Measurements from ENCODE around the gene COL1A2.

Gene COL1A2

DNA sequence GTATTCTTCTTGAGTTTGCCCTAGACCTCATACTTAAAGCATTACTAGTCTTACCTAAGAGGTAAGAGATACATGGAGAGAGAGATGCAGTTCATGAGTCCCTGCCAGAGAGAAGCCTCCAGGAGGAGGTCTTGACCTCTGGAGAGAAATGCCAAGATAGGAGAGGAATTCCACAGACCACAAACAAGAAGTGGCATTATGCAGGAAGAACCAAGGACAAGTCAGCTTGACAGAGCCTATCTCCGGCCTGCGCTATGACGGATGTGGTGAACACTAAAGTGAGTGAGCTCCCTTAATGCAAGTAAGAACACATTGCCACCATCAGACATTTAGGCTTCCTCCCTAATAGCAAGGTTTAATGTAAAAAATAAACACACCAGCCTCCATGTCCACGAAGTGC is 27.9 kb upstream of the COL1A2 start:
- TF ChIP-seq, protein P1, sequence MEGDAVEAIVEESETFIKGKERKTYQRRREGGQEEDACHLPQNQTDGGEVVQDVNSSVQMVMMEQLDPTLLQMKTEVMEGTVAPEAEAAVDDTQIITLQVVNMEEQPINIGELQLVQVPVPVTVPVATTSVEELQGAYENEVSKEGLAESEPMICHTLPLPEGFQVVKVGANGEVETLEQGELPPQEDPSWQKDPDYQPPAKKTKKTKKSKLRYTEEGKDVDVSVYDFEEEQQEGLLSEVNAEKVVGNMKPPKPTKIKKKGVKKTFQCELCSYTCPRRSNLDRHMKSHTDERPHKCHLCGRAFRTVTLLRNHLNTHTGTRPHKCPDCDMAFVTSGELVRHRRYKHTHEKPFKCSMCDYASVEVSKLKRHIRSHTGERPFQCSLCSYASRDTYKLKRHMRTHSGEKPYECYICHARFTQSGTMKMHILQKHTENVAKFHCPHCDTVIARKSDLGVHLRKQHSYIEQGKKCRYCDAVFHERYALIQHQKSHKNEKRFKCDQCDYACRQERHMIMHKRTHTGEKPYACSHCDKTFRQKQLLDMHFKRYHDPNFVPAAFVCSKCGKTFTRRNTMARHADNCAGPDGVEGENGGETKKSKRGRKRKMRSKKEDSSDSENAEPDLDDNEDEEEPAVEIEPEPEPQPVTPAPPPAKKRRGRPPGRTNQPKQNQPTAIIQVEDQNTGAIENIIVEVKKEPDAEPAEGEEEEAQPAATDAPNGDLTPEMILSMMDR (IDR thresholded peaks at IDR 0.05; ENCODE audit: extremely low read depth, insufficient read depth, missing control alignments), result no peak
- DNase-seq (ENCODE audit: low spot score), result no peak
- in situ Hi-C loops (cut with MboI; ENCODE audit: low pct_unique_long_range_greater_than_20kb, low sequenced_read_pairs, unreplicated experiment), result no loop called here

DNA sequence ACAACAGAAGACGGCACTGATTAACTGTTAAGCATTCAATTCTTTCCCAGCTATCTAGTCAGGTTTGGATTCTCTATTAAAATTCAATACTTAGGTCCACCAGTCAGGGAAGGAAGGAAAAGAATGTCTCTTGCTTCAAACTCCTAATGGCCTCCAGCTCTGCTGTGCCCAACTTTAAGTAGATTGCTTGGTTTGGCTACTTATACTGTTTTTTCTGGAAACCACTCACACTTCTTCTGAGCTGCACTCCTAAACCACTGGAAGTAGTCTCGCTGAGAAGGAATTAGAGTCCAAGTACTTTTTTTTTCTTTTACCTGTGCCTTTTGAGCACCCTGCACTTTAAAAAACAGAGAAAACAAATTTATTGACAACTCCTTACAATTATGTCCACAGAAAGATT is 26.7 kb upstream of the COL1A2 start:
- in situ Hi-C loops (cut with MboI; ENCODE audit: low pct_unique_long_range_greater_than_20kb, low sequenced_read_pairs, unreplicated experiment), result no loop called here
- TF ChIP-seq, protein P1 (IDR thresholded peaks at IDR 0.05; ENCODE audit: extremely low read depth, insufficient read depth, missing control alignments), result no peak
- no peak for DNase-seq (ENCODE audit: low spot score)

DNA sequence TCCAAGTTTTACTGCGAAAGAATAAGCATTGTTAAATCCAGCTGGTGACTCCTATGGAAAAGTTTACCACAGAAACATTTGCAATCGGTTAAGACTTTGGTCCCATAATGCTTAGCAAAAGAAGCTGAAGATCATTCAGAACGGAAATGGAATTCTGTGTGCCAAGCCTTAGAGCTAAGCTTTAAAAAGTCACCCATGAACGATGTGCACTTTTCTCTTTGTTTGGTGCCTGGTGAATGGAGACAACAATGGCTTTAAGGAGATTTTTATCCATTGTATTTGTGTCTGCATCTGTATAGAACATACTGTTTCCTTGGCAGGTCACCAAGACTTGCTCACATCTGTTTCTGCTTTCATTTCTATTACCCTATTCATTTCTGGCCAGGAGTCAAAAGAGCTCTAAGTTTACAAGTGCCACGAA is 26.3 kb upstream of the COL1A2 start:
- DNase-seq (ENCODE audit: low spot score), result no peak
- in situ Hi-C loops (cut with MboI; ENCODE audit: low pct_unique_long_range_greater_than_20kb, low sequenced_read_pairs, unreplicated experiment), result no loop called here
- TF ChIP-seq, protein P1 (IDR thresholded peaks at IDR 0.05; ENCODE audit: extremely low read depth, insufficient read depth, missing control alignments), result no peak

DNA sequence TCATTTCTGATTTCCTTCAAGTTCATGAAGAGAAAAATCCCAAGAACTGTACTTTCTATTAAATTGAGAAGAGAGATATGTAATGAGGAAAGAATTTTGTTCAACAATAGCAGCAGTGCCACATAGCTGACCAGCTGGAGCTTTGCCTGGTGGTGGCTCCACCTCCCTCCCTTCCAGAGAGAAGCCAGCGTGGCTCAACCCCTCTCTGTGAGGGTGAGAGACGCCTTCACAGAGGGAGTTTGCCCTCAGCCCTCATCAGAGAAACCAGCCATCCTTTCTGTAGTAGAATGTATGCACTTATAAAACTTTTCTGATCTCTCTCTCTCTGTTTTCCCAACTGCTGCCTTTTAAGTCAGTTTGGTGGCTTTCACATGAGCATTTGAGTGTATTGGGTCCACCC is 20.5 kb upstream of the COL1A2 start:
- no peak for DNase-seq (ENCODE audit: low spot score)
- in situ Hi-C loops (cut with MboI; ENCODE audit: low pct_unique_long_range_greater_than_20kb, low sequenced_read_pairs, unreplicated experiment), result no loop called here
- TF ChIP-seq, protein P1 (IDR thresholded peaks at IDR 0.05; ENCODE audit: extremely low read depth, insufficient read depth, missing control alignments), result no peak

DNA sequence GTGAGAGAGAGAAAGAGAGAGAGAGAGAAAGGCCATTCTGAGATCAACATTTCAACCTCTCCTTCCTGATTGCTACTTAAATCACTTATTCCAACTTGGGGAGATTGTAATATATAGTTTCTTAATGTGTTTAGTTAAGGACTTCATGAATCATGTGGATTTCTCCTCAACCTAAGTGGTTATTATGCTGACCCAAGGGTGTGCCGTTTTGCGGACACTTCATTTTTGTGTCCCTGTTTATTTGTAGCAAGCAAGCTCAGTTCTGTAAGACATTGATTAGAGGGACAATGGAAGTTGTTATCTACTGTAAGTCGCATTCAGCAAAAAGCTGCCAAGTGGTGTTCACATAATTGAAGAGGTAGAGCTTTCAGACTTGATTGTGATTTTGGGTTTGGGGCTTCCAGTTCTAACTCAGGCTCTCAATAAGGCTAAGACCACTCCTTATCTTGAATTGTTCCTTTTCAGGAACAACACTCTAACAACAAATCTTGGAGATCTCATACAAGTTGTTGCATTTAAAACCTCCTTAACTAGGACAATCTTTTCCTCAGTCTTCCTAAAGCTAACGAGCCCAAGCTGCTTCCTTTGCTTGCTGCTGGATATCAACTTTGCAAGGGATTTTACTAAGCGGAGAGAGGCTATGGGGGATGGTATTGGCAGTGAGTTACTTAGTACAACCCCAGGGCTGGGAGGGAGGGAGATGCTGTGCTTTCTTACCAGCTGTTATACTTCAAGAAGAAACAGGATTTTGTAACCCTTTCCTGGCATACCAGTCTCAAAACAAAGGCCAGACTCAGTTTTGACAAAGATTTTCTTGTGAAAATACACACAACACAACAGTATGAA is 19.8 kb upstream of the COL1A2 start:
- no peak for DNase-seq (ENCODE audit: low spot score)
- TF ChIP-seq, protein P1 (IDR thresholded peaks at IDR 0.05; ENCODE audit: extremely low read depth, insufficient read depth, missing control alignments), result no peak
- in situ Hi-C loops (cut with MboI; ENCODE audit: low pct_unique_long_range_greater_than_20kb, low sequenced_read_pairs, unreplicated experiment), result loop anchor here (25.0 kb wide), 1 partner anchor 488 kb away; the partner anchor contains the start of gene TFPI2

DNA sequence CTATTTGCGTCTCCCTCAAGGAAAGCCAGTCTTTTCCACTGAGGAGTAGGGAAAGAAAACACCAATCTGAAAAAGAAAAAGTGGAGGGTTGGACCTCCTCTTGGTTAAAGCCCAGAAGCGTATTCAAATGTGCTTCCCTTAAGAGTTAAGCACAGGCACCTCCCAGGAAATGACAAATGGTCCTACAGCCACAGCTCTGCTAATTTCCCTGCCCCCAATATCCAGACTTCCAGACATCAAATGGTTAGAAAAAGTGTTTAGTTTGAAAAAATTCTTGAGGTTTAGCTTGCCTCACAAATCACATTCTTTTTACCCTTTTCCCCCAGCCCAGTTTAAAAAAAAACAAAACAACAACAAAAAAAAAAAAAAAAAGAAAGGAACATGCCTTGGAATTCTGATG is 19.0 kb upstream of the COL1A2 start:
- DNase-seq (ENCODE audit: low spot score), result no peak
- in situ Hi-C loops (cut with MboI; ENCODE audit: low pct_unique_long_range_greater_than_20kb, low sequenced_read_pairs, unreplicated experiment), result loop anchor here (25.0 kb wide), 1 partner anchor 488 kb away; the partner anchor contains the start of gene TFPI2
- TF ChIP-seq, protein P1 (IDR thresholded peaks at IDR 0.05; ENCODE audit: extremely low read depth, insufficient read depth, missing control alignments), result no peak

Measured in GM13977 (cell line).